ENCODE results near the gene MCM3AP. TPM values are rescaled to one million over a fixed set of nuclear protein-coding genes. Genes with fewer than 3 reads are reported as not detected.

Gene MCM3AP
- total and polyA plus RNA-seq, 9 of the 15 experiments (the other 6 are each of a cell fraction or from before 2014, with no cell fraction given) = 6.5 to 179 (median 69.6) TPM

DNA sequence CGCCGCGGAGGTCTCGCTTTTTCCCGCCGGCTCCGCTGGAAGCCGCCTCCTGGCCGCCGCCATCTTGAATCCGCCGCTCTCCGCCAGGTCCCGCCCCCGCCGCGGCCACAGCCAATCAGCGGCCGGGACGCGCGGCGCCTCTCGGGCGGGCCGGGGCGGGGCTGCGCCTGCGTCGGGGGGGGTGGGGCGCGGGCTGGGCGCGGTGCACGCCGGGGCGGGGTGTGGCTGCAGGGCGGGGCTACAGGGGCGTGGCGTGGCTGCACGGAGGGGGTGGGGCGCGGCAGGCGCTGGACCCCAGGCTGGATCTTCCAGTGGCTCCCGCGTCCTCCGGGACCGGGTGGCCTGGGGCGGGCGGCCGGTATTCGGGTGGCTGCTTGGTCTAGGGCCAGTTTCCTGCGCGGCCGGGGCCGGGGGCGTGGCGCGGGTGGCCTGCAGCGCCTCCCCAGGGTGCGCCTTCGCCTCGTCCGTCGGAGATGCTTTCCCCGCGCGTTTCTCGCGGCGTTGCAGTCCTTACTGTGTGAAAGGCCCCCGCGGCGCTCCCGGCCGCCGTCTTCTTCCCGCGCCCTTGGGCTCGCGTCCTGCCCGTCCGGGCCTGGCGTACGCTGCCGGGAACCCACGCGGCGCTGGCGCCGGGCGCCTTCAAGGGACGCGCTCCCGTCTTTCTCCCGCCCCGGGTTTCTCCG, 39.1 kb upstream of the MCM3AP start (continued):
- TF ChIP-seq, protein P1, sequence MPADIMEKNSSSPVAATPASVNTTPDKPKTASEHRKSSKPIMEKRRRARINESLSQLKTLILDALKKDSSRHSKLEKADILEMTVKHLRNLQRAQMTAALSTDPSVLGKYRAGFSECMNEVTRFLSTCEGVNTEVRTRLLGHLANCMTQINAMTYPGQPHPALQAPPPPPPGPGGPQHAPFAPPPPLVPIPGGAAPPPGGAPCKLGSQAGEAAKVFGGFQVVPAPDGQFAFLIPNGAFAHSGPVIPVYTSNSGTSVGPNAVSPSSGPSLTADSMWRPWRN (IDR thresholded peaks at IDR 0.05; ENCODE audit: low read depth) = no peak
- TF ChIP-seq BMI1 (IDR thresholded peaks at IDR 0.05; ENCODE audit: low read length) (no peak), ZBTB8A (IDR thresholded peaks at IDR 0.05; ENCODE audit: partially characterized antibody) (no peak), TCF7L2 (IDR thresholded peaks at IDR 0.05; ENCODE audit: low read depth, low read length) (no peak), HDAC8 (tag; IDR thresholded peaks at IDR 0.05) (no peak), EP300 (IDR thresholded peaks at IDR 0.05; ENCODE audit: low read length) (no peak), PCBP2 (IDR thresholded peaks at IDR 0.05; ENCODE audit: low read depth, low read length, poor library complexity, severe bottlenecking) (no peak), ATF1 (CRISPR knock-in tag; IDR thresholded peaks at IDR 0.05) (no peak), ATF1 (tag; IDR thresholded peaks at IDR 0.05) (0 out of 2 replicates have a peak, but pooled peaks have one; percentile 52), C11orf30 (IDR thresholded peaks at IDR 0.05; ENCODE audit: low read depth) (no peak), FOSL1 (tag; conservative IDR thresholded peaks at IDR 0.05) (peak; percentile 1; the same call in 1 of the 2 replicates), ZC3H4 (CRISPR knock-in tag; IDR thresholded peaks at IDR 0.05; ENCODE audit: borderline replicate concordance) (peak; percentile 79; the same call in 1 of the 2 replicates), ZBTB7A (IDR thresholded peaks at IDR 0.05; ENCODE audit: borderline replicate concordance, control insufficient read depth, low read depth, low read length) (peak; percentile 39; the same call in 1 of the 2 replicates), PHF20 (IDR thresholded peaks at IDR 0.05; ENCODE audit: partially characterized antibody) (no peak), HMGN3 (IDR thresholded peaks at IDR 0.05; ENCODE audit: borderline replicate concordance, extremely low read depth, insufficient read length, low read depth, low read length) (no peak), ZNF24 (IDR thresholded peaks at IDR 0.05) (0 out of 2 replicates have a peak, but pooled peaks have one; percentile 9), ZNF75A (CRISPR knock-in tag; IDR thresholded peaks at IDR 0.05) (no peak), ZNF217 (CRISPR knock-in tag; IDR thresholded peaks at IDR 0.05) (no peak), TEAD2 (tag; IDR thresholded peaks at IDR 0.05) (no peak), ZNF3 (CRISPR knock-in tag; IDR thresholded peaks at IDR 0.05) (no peak)
- TF ChIP-seq, protein P2, sequence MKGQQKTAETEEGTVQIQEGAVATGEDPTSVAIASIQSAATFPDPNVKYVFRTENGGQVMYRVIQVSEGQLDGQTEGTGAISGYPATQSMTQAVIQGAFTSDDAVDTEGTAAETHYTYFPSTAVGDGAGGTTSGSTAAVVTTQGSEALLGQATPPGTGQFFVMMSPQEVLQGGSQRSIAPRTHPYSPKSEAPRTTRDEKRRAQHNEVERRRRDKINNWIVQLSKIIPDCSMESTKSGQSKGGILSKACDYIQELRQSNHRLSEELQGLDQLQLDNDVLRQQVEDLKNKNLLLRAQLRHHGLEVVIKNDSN (CRISPR knock-in tag; IDR thresholded peaks at IDR 0.05) = no peak
- TF ChIP-seq, protein P3, sequence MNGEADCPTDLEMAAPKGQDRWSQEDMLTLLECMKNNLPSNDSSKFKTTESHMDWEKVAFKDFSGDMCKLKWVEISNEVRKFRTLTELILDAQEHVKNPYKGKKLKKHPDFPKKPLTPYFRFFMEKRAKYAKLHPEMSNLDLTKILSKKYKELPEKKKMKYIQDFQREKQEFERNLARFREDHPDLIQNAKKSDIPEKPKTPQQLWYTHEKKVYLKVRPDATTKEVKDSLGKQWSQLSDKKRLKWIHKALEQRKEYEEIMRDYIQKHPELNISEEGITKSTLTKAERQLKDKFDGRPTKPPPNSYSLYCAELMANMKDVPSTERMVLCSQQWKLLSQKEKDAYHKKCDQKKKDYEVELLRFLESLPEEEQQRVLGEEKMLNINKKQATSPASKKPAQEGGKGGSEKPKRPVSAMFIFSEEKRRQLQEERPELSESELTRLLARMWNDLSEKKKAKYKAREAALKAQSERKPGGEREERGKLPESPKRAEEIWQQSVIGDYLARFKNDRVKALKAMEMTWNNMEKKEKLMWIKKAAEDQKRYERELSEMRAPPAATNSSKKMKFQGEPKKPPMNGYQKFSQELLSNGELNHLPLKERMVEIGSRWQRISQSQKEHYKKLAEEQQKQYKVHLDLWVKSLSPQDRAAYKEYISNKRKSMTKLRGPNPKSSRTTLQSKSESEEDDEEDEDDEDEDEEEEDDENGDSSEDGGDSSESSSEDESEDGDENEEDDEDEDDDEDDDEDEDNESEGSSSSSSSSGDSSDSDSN (IDR thresholded peaks at IDR 0.05; ENCODE audit: borderline replicate concordance in 1 of 2, low read depth in 2 of 2, low read length in 2 of 2) = 0 out of 4 replicates have a peak, but pooled peaks have one; percentile 4 to 16
- TF ChIP-seq, protein P4, sequence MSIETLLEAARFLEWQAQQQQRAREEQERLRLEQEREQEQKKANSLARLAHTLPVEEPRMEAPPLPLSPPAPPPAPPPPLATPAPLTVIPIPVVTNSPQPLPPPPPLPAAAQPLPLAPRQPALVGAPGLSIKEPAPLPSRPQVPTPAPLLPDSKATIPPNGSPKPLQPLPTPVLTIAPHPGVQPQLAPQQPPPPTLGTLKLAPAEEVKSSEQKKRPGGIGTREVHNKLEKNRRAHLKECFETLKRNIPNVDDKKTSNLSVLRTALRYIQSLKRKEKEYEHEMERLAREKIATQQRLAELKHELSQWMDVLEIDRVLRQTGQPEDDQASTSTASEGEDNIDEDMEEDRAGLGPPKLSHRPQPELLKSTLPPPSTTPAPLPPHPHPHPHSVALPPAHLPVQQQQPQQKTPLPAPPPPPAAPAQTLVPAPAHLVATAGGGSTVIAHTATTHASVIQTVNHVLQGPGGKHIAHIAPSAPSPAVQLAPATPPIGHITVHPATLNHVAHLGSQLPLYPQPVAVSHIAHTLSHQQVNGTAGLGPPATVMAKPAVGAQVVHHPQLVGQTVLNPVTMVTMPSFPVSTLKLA (conservative IDR thresholded peaks at IDR 0.05) = no peak
- TF ChIP-seq, protein P5, sequence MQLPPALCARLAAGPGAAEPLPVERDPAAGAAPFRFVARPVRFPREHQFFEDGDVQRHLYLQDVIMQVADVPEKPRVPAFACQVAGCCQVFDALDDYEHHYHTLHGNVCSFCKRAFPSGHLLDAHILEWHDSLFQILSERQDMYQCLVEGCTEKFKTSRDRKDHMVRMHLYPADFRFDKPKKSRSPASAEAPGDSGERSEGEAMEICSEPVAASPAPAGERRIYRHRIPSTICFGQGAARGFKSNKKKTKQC (CRISPR knock-in tag; IDR thresholded peaks at IDR 0.05) = no peak

All from K562 (cell line).